ENCODE measurements around the gene NFKB2.

NFKB2 gene

DNA sequence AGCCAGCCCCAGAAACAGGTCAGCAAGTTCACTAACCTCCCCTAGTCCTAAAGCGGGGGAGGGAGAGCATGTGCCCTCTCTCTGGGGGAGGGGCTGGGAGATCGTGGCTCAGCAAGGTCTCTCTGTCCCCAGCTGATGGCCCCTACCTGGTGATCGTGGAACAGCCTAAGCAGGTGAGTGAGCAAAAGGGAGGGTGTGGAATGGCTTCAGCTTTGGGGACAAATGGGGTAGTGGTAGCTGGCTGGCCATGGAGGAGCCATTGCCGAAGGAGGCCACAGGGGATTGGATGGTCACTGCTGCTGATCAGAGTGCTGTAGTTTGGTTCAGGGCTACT lies 779 bp downstream of the NFKB2 start:
- no peak for DNase-seq

DNA sequence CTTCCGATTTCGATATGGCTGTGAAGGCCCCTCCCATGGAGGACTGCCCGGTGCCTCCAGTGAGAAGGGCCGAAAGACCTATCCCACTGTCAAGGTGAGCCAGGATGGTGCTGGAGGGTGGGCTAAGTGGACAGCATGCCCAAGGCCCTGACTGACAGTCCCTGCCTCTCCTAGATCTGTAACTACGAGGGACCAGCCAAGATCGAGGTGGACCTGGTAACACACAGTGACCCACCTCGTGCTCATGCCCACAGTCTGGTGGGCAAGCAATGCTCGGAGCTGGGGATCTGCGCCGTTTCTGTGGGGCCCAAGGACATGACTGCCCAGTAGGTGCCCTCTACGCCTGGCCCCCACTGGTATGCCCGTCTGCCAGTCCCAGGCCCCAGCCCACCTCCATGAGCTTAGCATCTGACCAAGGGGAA lies 1.2 kb downstream of the NFKB2 start:
- DNase-seq, result no peak

DNA sequence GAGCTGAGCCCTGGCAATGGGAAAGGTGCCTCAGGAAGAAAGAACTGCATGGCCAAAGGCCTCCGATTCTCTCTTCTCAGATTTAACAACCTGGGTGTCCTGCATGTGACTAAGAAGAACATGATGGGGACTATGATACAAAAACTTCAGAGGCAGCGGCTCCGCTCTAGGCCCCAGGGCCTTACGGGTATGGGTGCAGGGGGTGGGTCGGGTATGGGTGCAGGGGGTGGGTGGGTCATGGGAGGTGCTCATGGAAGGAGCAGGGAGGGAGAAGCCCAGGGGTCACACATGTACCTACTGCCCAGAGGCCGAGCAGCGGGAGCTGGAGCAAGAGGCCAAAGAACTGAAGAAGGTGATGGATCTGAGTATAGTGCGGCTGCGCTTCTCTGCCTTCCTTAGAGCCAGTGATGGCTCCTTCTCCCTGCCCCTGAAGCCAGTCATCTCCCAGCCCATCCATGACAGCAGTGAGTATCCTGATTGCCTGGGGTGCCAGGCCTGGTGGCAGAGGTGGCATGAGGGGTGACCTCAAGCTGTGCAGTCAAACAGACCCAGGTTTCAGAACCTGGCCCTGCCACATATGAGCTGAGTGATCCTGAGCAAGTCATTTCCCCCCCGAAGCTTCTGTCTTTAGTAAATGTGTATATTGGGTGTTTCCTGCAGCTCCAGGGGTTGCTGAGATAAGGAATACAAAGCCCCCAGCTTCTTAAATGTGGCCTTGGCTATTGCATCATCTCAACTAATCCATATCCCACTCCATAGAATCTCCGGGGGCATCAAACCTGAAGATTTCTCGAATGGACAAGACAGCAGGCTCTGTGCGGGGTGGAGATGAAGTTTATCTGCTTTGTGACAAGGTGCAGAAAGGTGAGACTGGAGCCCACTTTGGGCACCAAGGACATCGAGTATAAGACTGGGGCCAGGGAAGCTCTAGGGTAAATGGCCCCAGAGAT lies 2.0 kb downstream of the NFKB2 start:
- DNase-seq, result no peak

DNA sequence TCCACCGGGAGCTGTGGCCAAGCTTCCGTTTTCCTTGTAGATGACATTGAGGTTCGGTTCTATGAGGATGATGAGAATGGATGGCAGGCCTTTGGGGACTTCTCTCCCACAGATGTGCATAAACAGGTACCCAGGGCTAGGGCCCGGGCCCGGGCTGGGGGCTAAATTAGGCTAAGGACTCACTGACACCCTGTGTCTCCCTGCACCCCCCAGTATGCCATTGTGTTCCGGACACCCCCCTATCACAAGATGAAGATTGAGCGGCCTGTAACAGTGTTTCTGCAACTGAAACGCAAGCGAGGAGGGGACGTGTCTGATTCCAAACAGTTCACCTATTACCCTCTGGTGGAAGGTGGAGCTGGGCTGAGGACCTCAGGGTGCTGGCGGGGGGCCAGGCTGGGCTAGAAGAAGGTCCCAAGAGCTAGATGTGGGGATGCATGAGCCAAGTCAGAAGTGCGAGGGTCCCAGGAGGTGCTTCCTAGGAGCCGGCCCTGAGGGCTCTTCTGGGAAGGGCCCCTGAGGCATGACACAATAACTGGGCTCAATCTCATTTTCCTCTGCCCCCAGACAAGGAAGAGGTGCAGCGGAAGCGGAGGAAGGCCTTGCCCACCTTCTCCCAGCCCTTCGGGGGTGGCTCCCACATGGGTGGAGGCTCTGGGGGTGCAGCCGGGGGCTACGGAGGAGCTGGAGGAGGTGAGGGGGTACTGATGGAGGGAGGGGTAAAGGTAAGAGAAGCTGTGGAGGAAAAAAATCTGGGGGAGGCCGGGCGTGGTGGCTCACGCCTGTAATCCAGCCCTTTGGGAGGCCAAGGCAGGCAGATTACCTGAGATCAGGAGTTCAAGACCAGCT lies 2.9 kb downstream of the NFKB2 start:
- DNase-seq, result no peak

DNA sequence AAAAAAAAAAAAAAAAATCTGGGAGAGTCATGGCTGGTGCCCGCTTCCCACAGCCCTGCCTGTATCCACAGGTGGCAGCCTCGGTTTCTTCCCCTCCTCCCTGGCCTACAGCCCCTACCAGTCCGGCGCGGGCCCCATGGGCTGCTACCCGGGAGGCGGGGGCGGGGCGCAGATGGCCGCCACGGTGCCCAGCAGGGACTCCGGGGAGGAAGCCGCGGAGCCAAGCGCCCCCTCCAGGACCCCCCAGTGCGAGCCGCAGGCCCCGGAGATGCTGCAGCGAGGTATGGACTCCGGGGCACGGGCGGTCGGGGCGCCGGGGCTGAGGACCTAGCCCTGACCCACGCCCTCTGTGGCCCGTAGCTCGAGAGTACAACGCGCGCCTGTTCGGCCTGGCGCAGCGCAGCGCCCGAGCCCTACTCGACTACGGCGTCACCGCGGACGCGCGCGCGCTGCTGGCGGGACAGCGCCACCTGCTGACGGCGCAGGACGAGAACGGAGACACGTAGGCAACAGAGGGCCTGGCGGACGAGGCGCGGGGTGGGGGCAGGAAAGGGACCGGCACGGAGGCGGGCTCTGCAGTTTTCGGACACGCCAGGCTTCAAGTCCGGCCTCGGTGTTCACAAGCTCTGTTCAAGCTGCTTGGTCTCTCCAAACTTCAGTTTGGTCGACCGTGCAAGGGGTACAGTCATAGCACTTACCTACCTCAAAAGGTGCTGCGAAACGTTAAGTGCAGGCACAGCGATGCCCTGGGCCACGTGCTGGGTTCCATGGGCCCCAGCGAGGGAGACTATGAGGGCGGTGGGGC lies 3.9 kb downstream of the NFKB2 start:
- peak; percentile 82 for DNase-seq

DNA sequence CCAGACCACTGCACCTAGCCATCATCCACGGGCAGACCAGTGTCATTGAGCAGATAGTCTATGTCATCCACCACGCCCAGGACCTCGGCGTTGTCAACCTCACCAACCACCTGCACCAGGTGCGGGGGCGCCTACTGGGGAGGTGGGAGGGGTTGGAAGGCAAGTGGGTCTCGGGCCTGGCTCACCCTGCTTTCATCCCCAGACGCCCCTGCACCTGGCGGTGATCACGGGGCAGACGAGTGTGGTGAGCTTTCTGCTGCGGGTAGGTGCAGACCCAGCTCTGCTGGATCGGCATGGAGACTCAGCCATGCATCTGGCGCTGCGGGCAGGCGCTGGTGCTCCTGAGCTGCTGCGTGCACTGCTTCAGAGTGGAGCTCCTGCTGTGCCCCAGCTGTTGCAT lies 4.6 kb downstream of the NFKB2 start:
- no peak for DNase-seq

DNA sequence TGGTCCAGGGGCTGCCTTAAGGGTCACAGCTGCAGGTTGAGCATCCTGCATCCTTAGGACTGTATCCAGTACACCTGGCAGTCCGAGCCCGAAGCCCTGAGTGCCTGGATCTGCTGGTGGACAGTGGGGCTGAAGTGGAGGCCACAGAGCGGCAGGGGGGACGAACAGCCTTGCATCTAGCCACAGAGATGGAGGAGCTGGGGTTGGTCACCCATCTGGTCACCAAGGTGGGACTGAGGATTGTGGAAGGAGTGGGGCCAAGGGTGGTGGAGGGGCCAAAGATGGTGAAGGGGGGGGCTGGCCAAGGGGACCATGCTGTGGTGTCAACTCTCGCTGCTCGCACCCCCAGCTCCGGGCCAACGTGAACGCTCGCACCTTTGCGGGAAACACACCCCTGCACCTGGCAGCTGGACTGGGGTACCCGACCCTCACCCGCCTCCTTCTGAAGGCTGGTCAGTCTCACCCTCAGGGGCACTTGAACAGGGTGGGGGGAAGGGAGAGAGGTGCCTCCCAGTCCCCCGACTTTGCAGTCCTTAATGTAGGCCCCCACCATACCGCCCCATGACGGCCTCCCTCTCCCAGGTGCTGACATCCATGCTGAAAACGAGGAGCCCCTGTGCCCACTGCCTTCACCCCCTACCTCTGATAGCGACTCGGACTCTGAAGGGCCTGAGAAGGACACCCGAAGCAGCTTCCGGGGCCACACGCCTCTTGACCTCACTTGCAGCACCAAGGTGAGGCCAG lies 5.3 kb downstream of the NFKB2 start:
- no peak for DNase-seq

DNA sequence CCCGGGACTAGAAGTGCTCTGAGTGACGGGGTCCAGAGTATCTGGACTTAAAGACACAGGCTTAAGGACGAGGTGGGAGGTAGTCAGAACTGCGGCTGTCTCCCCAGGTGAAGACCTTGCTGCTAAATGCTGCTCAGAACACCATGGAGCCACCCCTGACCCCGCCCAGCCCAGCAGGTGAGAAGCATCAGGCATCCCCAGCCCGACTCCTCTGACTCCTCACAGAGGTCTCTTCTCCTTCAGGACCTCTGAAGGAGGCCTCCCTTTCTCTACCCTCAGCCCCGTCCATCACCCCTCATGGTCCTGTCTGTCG lies 5.8 kb downstream of the NFKB2 start:
- no peak for DNase-seq

DNA sequence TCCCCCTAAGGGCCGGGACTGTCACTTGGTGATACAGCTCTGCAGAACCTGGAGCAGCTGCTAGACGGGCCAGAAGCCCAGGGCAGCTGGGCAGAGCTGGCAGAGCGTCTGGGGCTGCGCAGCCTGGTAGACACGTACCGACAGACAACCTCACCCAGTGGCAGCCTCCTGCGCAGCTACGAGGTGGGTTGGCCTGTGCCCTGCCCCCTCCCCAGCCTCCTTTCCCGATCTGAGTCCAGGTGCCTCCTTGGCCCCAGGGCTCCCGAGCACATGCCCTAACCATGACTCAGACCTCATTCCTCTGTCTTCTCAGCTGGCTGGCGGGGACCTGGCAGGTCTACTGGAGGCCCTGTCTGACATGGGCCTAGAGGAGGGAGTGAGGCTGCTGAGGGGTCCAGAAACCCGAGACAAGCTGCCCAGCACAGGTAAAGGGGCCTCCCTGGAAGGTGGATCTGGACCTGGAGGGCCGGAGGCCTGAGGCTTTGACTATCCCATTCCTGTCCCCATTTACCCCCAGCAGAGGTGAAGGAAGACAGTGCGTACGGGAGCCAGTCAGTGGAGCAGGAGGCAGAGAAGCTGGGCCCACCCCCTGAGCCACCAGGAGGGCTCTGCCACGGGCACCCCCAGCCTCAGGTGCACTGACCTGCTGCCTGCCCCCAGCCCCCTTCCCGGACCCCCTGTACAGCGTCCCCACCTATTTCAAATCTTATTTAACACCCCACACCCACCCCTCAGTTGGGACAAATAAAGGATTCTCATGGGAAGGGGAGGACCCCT lies 6.4 kb downstream of the NFKB2 start:
- no peak for DNase-seq

DNA sequence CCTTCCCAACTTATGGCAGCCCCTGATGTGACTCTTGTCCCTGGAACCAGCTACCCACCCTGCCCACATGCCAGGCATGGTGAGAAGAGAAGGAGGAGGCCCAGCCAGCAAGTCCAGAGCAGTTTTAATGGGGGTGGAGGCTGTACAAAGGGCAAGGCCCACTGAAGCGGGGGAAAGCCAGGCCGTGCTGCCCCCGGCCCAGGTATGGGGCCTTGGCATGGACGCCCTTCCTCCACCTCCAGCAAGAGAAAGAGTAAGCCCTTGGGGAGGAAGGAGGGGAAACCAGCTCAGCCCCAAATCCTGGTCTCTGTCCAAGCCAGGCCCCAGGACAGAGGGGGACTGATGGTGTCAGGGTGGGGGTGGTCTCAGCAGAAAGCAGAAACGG lies 7.0 kb downstream of the NFKB2 start:
- DNase-seq, result no peak

DNA sequence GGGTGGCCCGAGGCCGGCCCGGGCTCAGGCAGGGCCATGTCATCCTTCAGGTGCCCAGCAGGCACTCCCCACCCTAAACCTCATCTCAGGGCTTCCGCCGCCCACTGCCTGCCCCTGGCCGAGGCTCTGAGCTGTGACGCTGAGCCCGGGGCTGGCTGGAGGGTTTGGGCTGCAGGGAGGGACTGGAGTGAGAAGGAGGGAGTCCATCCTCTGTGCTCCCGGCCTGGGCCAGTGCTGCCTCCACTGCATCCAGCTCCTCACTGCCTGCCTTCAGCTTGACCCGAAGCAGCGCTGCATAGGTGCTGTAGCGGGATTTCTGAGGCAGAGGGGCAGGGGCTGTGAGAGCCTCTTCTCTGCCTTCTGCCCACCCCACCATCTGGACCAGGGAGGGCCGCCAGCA lies 7.6 kb downstream of the NFKB2 start:
- no peak for DNase-seq

DNA sequence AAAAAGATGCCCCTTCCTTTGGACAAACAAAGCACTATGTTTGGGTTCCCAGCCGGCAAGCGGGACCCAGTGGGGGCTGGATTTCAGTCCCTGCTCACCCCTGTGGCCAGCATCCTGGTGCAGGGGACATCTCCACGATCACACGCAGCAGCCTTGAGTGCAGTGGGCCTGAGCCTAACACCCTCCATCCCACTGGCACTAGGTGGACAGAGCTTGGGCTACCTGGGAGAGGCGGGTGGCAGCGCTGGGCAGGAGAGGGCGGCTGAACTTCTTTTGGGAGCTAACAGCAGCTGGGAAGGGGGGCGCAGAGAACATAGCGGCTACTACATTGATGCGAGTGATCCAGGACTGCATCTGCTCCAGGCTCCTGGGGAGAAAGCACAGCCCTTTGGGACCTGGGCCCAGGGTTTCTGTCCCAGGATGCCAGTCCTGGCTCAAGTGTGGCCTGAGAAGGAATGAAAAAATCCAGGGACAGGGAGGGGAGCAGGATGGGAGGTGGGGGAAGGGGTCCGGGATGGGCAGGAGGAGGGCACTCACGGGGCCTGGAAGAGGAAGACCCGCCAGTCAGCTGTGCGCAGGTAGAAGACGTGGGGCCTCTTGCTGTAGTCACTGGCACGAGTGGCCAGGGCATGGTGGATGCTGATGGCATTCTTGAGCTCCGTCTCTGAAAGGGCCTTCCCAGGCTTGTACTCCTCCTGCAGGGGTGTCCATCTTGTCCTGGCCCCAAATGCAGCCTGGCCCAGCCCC lies 9.0 kb downstream of the NFKB2 start:
- no peak for DNase-seq

DNA sequence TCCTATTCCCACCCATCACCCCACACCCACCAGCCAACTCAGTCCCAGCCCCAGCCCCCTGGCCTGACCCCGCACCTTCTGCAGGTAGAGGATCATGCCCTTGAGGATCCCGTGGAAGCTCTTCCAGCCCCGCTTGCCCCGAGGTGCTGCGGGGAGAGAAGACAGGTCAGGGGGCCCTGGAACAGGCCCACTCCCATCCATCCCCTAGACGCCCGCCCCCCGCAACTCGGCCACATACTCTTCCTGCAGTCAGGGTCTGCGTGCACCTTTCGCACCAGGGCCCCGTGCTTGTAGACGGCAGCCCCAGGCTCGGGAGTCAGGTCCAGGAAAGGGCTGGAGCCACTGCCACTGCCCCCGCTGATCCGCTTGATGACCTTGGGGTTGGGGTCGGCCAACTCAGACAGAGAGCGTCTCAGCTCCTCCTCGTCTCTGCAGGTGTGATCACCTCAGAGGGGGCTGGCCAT lies 9.6 kb downstream of the NFKB2 start:
- no peak for DNase-seq

DNA sequence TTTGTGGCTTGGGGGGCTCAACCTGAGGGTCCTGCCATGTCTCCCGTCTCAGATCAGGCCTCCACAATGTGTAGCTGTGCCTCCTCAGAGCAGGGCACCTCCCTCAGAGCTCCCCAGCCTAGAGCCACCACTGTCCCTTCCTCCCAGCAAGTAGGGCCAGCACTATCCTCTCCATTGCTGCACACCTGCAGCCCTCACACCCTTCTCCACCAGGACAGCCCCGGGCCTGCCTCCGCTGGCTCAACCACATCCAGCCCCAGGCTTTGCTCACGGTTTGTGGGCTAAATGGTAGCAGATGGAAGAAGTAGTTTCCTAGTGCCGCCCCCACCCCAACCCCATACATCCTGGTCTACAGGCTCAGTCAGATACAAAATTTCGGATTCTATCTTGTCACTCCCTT lies 10.1 kb downstream of the NFKB2 start:
- DNase-seq, result no peak

DNA sequence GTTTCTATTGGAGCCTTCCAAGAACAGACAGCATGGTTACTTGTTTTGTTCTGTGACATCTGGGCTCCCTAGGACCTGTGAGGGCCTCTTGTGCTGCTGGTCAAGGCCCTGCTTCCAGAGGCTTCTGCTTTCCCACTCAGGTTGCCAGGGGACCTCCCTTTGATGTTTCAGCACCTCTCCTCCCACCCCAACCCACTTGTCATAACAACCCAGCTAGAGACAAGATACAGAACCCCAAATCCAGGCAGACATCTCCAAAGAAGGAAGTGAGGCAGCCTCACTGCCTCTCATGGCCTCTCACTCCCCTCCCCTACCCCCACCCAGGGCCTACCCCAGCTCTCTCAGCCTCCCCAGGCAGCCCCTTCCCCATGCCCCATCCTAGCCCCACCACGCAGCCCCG lies 11.3 kb downstream of the NFKB2 start:
- DNase-seq, result no peak

DNA sequence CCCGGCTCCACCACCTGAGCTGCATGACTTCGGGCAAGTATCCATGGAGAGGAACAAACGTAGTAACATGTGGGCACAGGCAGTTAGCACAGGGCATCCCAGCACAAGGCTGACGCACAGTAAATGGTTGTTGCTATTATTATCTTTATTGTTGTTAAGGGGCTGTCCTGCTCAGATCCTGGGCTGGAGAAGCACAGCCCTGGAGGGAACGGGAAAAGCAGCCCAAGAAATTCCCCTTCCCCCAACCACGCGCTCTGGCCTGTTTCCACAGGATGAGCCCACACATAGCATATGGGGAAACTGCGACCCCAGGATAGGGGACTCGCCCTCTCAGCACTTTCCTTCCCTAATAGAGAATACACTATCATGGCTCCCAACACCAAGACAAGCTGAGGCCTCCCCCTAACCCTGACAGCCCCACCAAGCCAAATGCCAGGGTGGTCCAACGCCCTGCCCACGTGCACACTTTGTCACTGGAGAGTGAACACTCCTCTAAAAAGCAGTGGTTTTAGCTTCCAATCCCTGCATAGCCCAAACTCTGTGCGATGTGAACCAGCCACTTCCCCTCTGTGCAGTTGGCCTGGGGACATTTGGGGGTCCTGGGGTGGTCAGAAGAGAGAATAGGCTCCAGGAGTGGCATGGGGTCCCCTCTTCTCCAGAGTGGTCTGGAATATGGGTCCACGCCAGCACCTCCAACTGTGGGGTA lies 12.1 kb downstream of the NFKB2 start:
- DNase-seq, result no peak

DNA sequence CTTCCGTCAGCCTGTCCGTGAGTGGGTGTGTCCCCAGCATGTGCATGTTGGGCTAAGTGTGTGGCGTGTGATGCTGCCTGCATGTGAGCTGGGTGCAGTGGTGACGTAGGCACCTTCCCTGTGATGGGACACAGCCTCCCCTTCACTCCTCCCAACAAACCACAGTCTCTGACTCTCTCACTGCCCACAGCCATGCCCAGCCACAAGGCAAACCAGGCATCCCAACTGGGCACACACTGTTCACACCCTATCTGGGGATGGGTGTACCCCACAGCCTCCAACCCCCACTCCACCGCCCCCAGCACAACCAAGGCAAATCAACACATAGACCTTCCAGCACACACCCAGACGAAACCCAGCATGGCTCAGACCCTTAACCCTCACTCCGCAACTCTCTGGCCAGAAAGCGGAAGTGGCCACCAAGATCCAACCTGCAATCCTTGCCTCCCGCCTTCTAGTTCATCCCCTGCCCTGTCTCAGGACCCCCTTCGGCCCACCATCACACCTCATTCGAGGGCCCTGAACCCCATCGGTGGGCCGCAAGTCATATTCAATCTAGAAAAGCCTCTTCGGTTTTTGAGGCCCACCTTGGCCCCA lies 12.7 kb downstream of the NFKB2 start:
- DNase-seq, result no peak

DNA sequence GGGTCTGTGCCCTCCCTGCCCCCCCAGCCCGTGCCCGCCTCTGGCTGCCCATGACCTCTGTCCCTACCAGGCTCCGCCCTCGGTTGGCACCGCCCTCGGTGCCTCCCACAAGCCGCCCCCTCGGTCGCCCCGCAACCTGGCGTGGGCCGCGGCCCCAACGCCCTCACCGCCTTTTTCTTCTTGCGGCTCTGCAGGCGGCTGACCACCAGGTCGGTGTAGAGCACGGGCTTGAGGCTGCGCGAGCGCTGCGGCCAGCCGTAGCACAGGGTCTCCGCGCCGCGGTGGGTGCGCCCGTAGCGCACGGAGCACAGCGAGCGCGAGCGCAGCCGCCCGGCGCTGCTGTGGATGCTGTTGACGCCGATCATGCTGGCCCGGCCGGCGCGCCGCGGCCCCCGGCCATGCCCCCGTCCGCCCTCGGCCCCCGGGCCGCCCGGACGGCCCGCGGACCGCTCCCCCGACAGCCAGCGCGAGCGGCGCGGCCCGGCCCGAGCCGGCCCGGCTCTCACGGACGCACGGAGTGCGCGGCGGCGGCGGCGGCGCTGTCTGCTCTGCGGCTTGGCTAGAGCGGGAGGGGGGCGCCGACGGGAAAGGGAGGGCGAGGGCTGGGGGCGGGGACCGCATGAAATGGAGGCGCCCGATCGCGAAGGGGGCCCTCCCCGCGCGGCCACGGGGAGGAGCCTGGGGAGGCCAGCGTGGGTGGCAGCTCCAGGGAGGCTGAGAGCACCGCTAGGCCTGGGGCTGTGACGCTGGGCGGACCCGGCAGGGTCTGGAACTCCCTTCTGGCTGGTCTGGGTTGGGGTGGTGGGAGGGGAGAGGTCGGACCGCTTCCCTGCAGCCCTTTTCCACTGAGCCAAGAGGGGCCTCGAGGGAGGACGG lies 13.5 kb downstream of the NFKB2 start:
- DNase-seq, result peak; percentile 47

Measured in activated gamma-delta T cell (primary cell).